ENCODE measurements around the gene POLR2J. TPM values are rescaled to one million over a fixed set of nuclear protein-coding genes. Genes with fewer than 3 reads are reported as not detected.
"Not testable (repeated sequence)": the region's sequence is repeated elsewhere in the genome, so short reads cannot be mapped to it uniquely, and the experiment has no call there.

The POLR2J gene
- total RNA-seq (2022) (50.0 and 51.4 TPM in 2 replicates), Bru-seq, nascent RNA (percentile 58 among the genes with signal in this experiment), BruChase-seq, experiment 1, labeled RNA remaining after a 6-hour chase (percentile 74 among the genes with signal in this experiment), BruChase-seq, experiment 2, labeled RNA remaining after a 2-hour chase (percentile 59 among the genes with signal in this experiment)
- long read RNA-seq, transcript POLR2J-201 (4 exons, 932 nt), result major isoform, 100 of 107 reads
- long read RNA-seq, partial matches to known transcripts, result 2 of 107 reads
- long read RNA-seq, other reads (novel, unspliced or antisense), result 5 of 107 reads

GRCh38 chr7:102478314-102479208, at the start of gene POLR2J:
POLR2J (minus strand) TSS chr7:102478922; CDS start chr7:102478860, 62 bp downstream.
- H3K36me3 Mint-ChIP-seq (ENCODE audit: insufficient read depth, unreplicated experiment); H3K4me1 Mint-ChIP-seq (ENCODE audit: insufficient read depth, unreplicated experiment); H3K9me3 Mint-ChIP-seq (ENCODE audit: unreplicated experiment); CTCF ChIA-PET; H3K27me3 Mint-ChIP-seq (ENCODE audit: insufficient read depth, unreplicated experiment); H3K27ac Mint-ChIP-seq (ENCODE audit: low read depth, unreplicated experiment); POLR2A ChIA-PET; intact Hi-C loops (cut with micrococcal nuclease): not testable (repeated sequence)
- peak within 1 kb of the TSS; percentile 75 for H3K4me3 Mint-ChIP-seq (ENCODE audit: unreplicated experiment)
- TSS peak; percentile 64 for BruUV-seq (replicated peaks)
- peak; percentile 57 for DNase-seq (ENCODE audit: unreplicated experiment)

GRCh38 chr7:102527822-102528793, 49.4 kb upstream of the POLR2J start:
- BruUV-seq (replicated peaks); CTCF ChIA-PET; H3K27ac Mint-ChIP-seq (ENCODE audit: low read depth, unreplicated experiment); H3K4me3 Mint-ChIP-seq (ENCODE audit: unreplicated experiment); H3K9me3 Mint-ChIP-seq (ENCODE audit: unreplicated experiment); H3K4me1 Mint-ChIP-seq (ENCODE audit: insufficient read depth, unreplicated experiment); H3K36me3 Mint-ChIP-seq (ENCODE audit: insufficient read depth, unreplicated experiment); intact Hi-C loops (cut with micrococcal nuclease); DNase-seq (ENCODE audit: unreplicated experiment); POLR2A ChIA-PET; H3K27me3 Mint-ChIP-seq (ENCODE audit: insufficient read depth, unreplicated experiment): not testable (repeated sequence)

GRCh38 chr7:102527182-102527581, 48.5 kb upstream of the POLR2J start:
- H3K4me1 Mint-ChIP-seq (ENCODE audit: insufficient read depth, unreplicated experiment); H3K9me3 Mint-ChIP-seq (ENCODE audit: unreplicated experiment); CTCF ChIA-PET; H3K4me3 Mint-ChIP-seq (ENCODE audit: unreplicated experiment); BruUV-seq (replicated peaks); H3K27me3 Mint-ChIP-seq (ENCODE audit: insufficient read depth, unreplicated experiment); H3K36me3 Mint-ChIP-seq (ENCODE audit: insufficient read depth, unreplicated experiment); H3K27ac Mint-ChIP-seq (ENCODE audit: low read depth, unreplicated experiment); DNase-seq (ENCODE audit: unreplicated experiment); intact Hi-C loops (cut with micrococcal nuclease); POLR2A ChIA-PET: not testable (repeated sequence)

GRCh38 chr7:102524803-102525202, 46.1 kb upstream of the POLR2J start:
- DNase-seq (ENCODE audit: unreplicated experiment); BruUV-seq (replicated peaks); H3K27me3 Mint-ChIP-seq (ENCODE audit: insufficient read depth, unreplicated experiment); H3K4me1 Mint-ChIP-seq (ENCODE audit: insufficient read depth, unreplicated experiment); POLR2A ChIA-PET; H3K36me3 Mint-ChIP-seq (ENCODE audit: insufficient read depth, unreplicated experiment); H3K27ac Mint-ChIP-seq (ENCODE audit: low read depth, unreplicated experiment); H3K9me3 Mint-ChIP-seq (ENCODE audit: unreplicated experiment); H3K4me3 Mint-ChIP-seq (ENCODE audit: unreplicated experiment); intact Hi-C loops (cut with micrococcal nuclease); CTCF ChIA-PET: not testable (repeated sequence)

- POLR2A ChIA-PET; intact Hi-C loops (cut with micrococcal nuclease); H3K4me1 Mint-ChIP-seq (ENCODE audit: insufficient read depth, unreplicated experiment); CTCF ChIA-PET; H3K4me3 Mint-ChIP-seq (ENCODE audit: unreplicated experiment); H3K27me3 Mint-ChIP-seq (ENCODE audit: insufficient read depth, unreplicated experiment); H3K9me3 Mint-ChIP-seq (ENCODE audit: unreplicated experiment); DNase-seq (ENCODE audit: unreplicated experiment); BruUV-seq (replicated peaks); H3K36me3 Mint-ChIP-seq (ENCODE audit: insufficient read depth, unreplicated experiment); H3K27ac Mint-ChIP-seq (ENCODE audit: low read depth, unreplicated experiment): not testable (repeated sequence)
Measured at GRCh38 chr7:102520797-102521196, 42.1 kb upstream of the POLR2J start.

- CTCF ChIA-PET; H3K27ac Mint-ChIP-seq (ENCODE audit: low read depth, unreplicated experiment); H3K9me3 Mint-ChIP-seq (ENCODE audit: unreplicated experiment); H3K36me3 Mint-ChIP-seq (ENCODE audit: insufficient read depth, unreplicated experiment); H3K27me3 Mint-ChIP-seq (ENCODE audit: insufficient read depth, unreplicated experiment); intact Hi-C loops (cut with micrococcal nuclease); BruUV-seq (replicated peaks); POLR2A ChIA-PET; DNase-seq (ENCODE audit: unreplicated experiment); H3K4me1 Mint-ChIP-seq (ENCODE audit: insufficient read depth, unreplicated experiment): not testable (repeated sequence)
- H3K4me3 Mint-ChIP-seq (ENCODE audit: unreplicated experiment), result peak within 1 kb of the TSS; percentile 47
Measured at GRCh38 chr7:102517550-102518147, 38.9 kb upstream of the POLR2J start, which contains the start of gene RASA4B. RASA4B (minus strand) TSS chr7:102517777; CDS start chr7:102517710, 67 bp downstream.

GRCh38 chr7:102516951-102517350, 38.2 kb upstream of the POLR2J start:
- CTCF ChIA-PET; H3K27me3 Mint-ChIP-seq (ENCODE audit: insufficient read depth, unreplicated experiment); H3K36me3 Mint-ChIP-seq (ENCODE audit: insufficient read depth, unreplicated experiment); H3K27ac Mint-ChIP-seq (ENCODE audit: low read depth, unreplicated experiment); POLR2A ChIA-PET; H3K9me3 Mint-ChIP-seq (ENCODE audit: unreplicated experiment); H3K4me1 Mint-ChIP-seq (ENCODE audit: insufficient read depth, unreplicated experiment); intact Hi-C loops (cut with micrococcal nuclease); DNase-seq (ENCODE audit: unreplicated experiment); H3K4me3 Mint-ChIP-seq (ENCODE audit: unreplicated experiment); BruUV-seq (replicated peaks): not testable (repeated sequence)

GRCh38 chr7:102515889-102516288, 37.2 kb upstream of the POLR2J start:
- POLR2A ChIA-PET; CTCF ChIA-PET; intact Hi-C loops (cut with micrococcal nuclease); BruUV-seq (replicated peaks); H3K36me3 Mint-ChIP-seq (ENCODE audit: insufficient read depth, unreplicated experiment); DNase-seq (ENCODE audit: unreplicated experiment); H3K9me3 Mint-ChIP-seq (ENCODE audit: unreplicated experiment); H3K4me1 Mint-ChIP-seq (ENCODE audit: insufficient read depth, unreplicated experiment); H3K27ac Mint-ChIP-seq (ENCODE audit: low read depth, unreplicated experiment); H3K4me3 Mint-ChIP-seq (ENCODE audit: unreplicated experiment); H3K27me3 Mint-ChIP-seq (ENCODE audit: insufficient read depth, unreplicated experiment): not testable (repeated sequence)
